HG02938 (cell line): ENCODE results near the gene PNPLA1.

ENCODE experiments used
- ATAC-seq: cut with Tn5 transposase; IDR thresholded peaks from one replicate; pipeline ENCODE4 v1.9.1; 2021; ENCODE audit warnings: mild to moderate bottlenecking, moderate library complexity; ENCODE audit not compliant: unreplicated experiment

PNPLA1 gene

GRCh38 chr6:36246506-36247268 is 23.2 kb upstream of the PNPLA1 start:
- ATAC-seq: no peak

GRCh38 chr6:36247693-36248092 is 22.2 kb upstream of the PNPLA1 start:
- no peak for ATAC-seq

- ATAC-seq: no peak
Measured at GRCh38 chr6:36248980-36249379, 20.9 kb upstream of the PNPLA1 start.

- ATAC-seq: no peak
Measured at GRCh38 chr6:36249536-36249935, 20.3 kb upstream of the PNPLA1 start.

- no peak for ATAC-seq
Measured at GRCh38 chr6:36252005-36252404, 17.9 kb upstream of the PNPLA1 start.

- no peak for ATAC-seq
Measured at GRCh38 chr6:36263390-36264000, 6.4 kb upstream of the PNPLA1 start.

GRCh38 chr6:36265744-36266143 is 4.1 kb upstream of the PNPLA1 start:
- ATAC-seq: no peak

- no peak for ATAC-seq
Measured at GRCh38 chr6:36266913-36267644, 2.8 kb upstream of the PNPLA1 start.

GRCh38 chr6:36267731-36268477 is 2.0 kb upstream of the PNPLA1 start:
- ATAC-seq: no peak

GRCh38 chr6:36268478-36269275 is 1.2 kb upstream of the PNPLA1 start:
- no peak for ATAC-seq

GRCh38 chr6:36272234-36272633 is 2.4 kb downstream of the PNPLA1 start:
- no peak for ATAC-seq

- no peak for ATAC-seq
Measured at GRCh38 chr6:36273067-36273466, 3.2 kb downstream of the PNPLA1 start.

- ATAC-seq: no peak
Measured at GRCh38 chr6:36273802-36274514, 4.1 kb downstream of the PNPLA1 start.

GRCh38 chr6:36276581-36277536 is 7.0 kb downstream of the PNPLA1 start:
- no peak for ATAC-seq

- no peak for ATAC-seq
Measured at GRCh38 chr6:36277946-36278470, 8.1 kb downstream of the PNPLA1 start.

- ATAC-seq: no peak
Measured at GRCh38 chr6:36280467-36280866, 10.6 kb downstream of the PNPLA1 start.

- ATAC-seq: no peak
Measured at GRCh38 chr6:36280983-36281382, 11.1 kb downstream of the PNPLA1 start.

GRCh38 chr6:36283608-36284007 is 13.7 kb downstream of the PNPLA1 start:
- ATAC-seq: no peak
